BJ (cell line): ENCODE results near the gene TBXT. TPM values are rescaled to one million over a fixed set of nuclear protein-coding genes. Genes with fewer than 3 reads are reported as not detected.

Experiments
- CTCF ChIA-PET: fragments of 350-600 bp; formaldehyde crosslinking; extraction: SDS; loops from one replicate; lab custom pipeline; 2021; ENCODE audit warnings: antibody characterized with exemption, inconsistent platforms; lab: Yijun Ruan, JAX
- POLR2A ChIA-PET: fragments of 300-600 bp; sonication (Branson Sonifier 250); formaldehyde crosslinking; extraction: SDS; loops from one replicate; lab custom pipeline; 2021; ENCODE audit warnings: antibody characterized with exemption; lab: Charles Lee
- DNase-seq: peaks from one replicate; pipeline ENCODE4 v3.0.0-alpha.2; 2011; ENCODE audit warnings: low read depth
- H3K27me3 ChIP-seq: 2 replicates; pipeline ENCODE4 v1.6.0; 2011; ENCODE audit warnings: low read length; ENCODE audit not compliant: control insufficient read depth, insufficient read depth
- H3K36me3 ChIP-seq: 2 replicates; pipeline ENCODE4 v1.5.1; 2011; ENCODE audit warnings: low read length; ENCODE audit not compliant: control insufficient read depth, insufficient read depth
- H3K4me3 ChIP-seq: 2 replicates; pipeline ENCODE4 v1.5.1; 2011; ENCODE audit warnings: low read depth, mild to moderate bottlenecking, control low read depth, low read length
- polyA plus RNA-seq: library from polyadenylated mRNA; depleted of rRNA; stranded (reverse); fragments of >200 nt; gene quantifications from 2 replicates; pipeline ENCODE4 v1.2.3, GENCODE V29; 2011
- TF ChIP-seq, protein P1 (sequence below): IDR thresholded peaks from 2 replicates; pipeline ENCODE4 v1.5.1; 2011; ENCODE audit warnings: low read depth, mild to moderate bottlenecking, control low read depth, inconsistent platforms, low read length, moderate library complexity; ENCODE audit not compliant: insufficient read depth

TBXT gene
- polyA plus RNA-seq, 1 experiment = not detected

DNA sequence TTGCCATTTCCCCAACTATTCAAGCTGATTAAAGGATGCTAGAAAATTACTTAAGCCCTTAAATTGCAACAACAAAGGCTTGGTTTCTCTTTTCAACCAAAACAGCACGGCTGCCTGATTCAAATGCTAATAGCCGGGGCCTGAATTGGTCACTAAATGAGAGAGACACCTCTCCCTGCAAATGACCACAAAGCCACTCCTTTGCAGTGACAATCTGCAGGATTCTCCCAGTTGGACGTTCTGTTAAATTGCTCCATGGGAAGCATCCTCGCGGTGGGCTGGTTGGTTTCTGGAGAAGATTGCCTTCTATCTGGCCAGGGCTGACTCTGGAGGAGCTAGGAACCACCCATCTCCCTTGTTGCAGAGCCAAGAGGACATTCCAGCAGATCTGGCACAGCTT lies 29.7 kb upstream of the TBXT start:
- no peaks in the 10 kb centered on the region for H3K27me3 ChIP-seq
- no peak for DNase-seq
- H3K4me3 ChIP-seq = no peak overlapping the region
- TF ChIP-seq, protein P1, sequence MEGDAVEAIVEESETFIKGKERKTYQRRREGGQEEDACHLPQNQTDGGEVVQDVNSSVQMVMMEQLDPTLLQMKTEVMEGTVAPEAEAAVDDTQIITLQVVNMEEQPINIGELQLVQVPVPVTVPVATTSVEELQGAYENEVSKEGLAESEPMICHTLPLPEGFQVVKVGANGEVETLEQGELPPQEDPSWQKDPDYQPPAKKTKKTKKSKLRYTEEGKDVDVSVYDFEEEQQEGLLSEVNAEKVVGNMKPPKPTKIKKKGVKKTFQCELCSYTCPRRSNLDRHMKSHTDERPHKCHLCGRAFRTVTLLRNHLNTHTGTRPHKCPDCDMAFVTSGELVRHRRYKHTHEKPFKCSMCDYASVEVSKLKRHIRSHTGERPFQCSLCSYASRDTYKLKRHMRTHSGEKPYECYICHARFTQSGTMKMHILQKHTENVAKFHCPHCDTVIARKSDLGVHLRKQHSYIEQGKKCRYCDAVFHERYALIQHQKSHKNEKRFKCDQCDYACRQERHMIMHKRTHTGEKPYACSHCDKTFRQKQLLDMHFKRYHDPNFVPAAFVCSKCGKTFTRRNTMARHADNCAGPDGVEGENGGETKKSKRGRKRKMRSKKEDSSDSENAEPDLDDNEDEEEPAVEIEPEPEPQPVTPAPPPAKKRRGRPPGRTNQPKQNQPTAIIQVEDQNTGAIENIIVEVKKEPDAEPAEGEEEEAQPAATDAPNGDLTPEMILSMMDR = no peak
- H3K36me3 ChIP-seq = no peaks in the 10 kb centered on the region
- CTCF ChIA-PET = no interaction called here
- POLR2A ChIA-PET = no interaction called here

- CTCF ChIA-PET = no interaction called here
- H3K4me3 ChIP-seq = no peak overlapping the region
- H3K27me3 ChIP-seq = no peaks in the 10 kb centered on the region
- TF ChIP-seq, protein P1 = no peak
- POLR2A ChIA-PET = no interaction called here
- no peak for DNase-seq
- no peaks in the 10 kb centered on the region for H3K36me3 ChIP-seq
Measured at GRCh38 chr6:166195860-166196238, 28.2 kb upstream of the TBXT start.

- TF ChIP-seq, protein P1 = no peak
- ChIA-PET CTCF (no interaction called here), POLR2A (no interaction called here)
- no peak for DNase-seq
- Histone ChIP-seq H3K4me3 (no peak overlapping the region), H3K36me3 (no peaks in the 10 kb centered on the region), H3K27me3 (no peaks in the 10 kb centered on the region)
Measured at GRCh38 chr6:166194914-166195859, 27.5 kb upstream of the TBXT start.

GRCh38 chr6:166192557-166192956 lies 24.9 kb upstream of the TBXT start:
- H3K4me3 ChIP-seq = no peak overlapping the region
- H3K27me3 ChIP-seq = no peaks in the 10 kb centered on the region
- no peak for DNase-seq
- TF ChIP-seq, protein P1 = no peak
- POLR2A ChIA-PET = no interaction called here
- H3K36me3 ChIP-seq = no peaks in the 10 kb centered on the region
- CTCF ChIA-PET = no interaction called here

DNA sequence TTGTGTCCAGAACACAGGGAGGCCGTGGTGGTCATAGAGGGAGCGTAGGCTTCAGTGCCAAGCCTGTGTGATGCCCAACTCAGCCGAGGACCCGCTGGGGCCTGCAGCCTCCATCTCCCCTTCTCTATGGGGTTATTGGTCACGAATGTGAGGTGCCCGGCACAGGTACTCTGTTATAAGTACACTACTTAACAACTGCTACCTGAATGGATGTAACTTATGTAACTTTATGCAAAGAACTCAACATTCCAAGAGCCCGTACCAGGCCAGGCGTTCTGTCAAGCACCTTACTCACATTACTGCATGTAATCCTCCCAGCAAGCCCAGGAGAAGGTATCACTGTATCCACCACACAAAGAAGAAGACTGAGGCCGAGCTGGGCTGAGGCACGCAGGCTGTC lies 24.5 kb upstream of the TBXT start:
- no peak overlapping the region for H3K4me3 ChIP-seq
- POLR2A ChIA-PET = no interaction called here

More for the DNA sequence above, 24.5 kb upstream of the TBXT start:
- TF ChIP-seq, protein P1 = no peak
- DNase-seq = no peak
- Histone ChIP-seq H3K36me3 (no peaks in the 10 kb centered on the region), H3K27me3 (no peaks in the 10 kb centered on the region)
- CTCF ChIA-PET = no interaction called here
